HL-60 (cell line): ENCODE results near the gene MOCS1.

Experiments
- POLR2AphosphoS5 ChIP-seq: IDR thresholded peaks from 2 replicates; pipeline ENCODE4 v1.6.1; 2012; ENCODE audit warnings: low read depth
- REST ChIP-seq: IDR thresholded peaks from 2 replicates; pipeline ENCODE4 v1.6.1; 2012; ENCODE audit warnings: low read depth; ENCODE audit not compliant: insufficient replicate concordance
- TF ChIP-seq, protein P1 (sequence below): IDR thresholded peaks from one replicate; pipeline ENCODE4 v1.5.1; 2011; ENCODE audit warnings: low read length, control low read depth, inconsistent platforms; ENCODE audit not compliant: insufficient read depth

DNA sequence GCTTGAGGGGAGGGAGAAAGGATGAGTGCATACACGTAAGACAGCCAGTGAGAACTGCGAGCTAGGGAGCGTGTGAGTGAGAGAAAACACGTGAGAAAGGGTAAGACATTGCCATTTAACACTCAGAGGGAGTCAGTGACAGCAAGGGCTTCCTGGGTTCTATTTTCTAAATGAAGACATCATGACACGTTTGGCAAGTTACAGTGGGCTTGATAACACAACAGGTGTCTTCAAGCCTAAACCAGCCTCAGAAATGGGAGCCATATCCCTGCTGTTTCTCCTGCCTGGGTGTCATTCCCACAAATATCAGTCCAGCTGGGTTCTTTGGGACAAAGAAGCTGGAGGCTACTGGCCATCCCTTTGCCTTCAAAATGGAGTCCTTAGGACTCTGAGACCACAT is 16.9 kb upstream of the MOCS1 start:
- TF ChIP-seq, protein P1, sequence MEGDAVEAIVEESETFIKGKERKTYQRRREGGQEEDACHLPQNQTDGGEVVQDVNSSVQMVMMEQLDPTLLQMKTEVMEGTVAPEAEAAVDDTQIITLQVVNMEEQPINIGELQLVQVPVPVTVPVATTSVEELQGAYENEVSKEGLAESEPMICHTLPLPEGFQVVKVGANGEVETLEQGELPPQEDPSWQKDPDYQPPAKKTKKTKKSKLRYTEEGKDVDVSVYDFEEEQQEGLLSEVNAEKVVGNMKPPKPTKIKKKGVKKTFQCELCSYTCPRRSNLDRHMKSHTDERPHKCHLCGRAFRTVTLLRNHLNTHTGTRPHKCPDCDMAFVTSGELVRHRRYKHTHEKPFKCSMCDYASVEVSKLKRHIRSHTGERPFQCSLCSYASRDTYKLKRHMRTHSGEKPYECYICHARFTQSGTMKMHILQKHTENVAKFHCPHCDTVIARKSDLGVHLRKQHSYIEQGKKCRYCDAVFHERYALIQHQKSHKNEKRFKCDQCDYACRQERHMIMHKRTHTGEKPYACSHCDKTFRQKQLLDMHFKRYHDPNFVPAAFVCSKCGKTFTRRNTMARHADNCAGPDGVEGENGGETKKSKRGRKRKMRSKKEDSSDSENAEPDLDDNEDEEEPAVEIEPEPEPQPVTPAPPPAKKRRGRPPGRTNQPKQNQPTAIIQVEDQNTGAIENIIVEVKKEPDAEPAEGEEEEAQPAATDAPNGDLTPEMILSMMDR, result no peak
- TF ChIP-seq POLR2AphosphoS5 (no peak), REST (no peak)
